ENCODE measurements around the gene FMOD. TPM values are rescaled to one million over a fixed set of nuclear protein-coding genes. Genes with fewer than 3 reads are reported as not detected.

The FMOD gene
- total and polyA plus RNA-seq, 8 donors = 14.7 to 422 (median 37.9) TPM

GRCh38 chr1:203390298-203390697, 39.4 kb upstream of the FMOD start:
- intact Hi-C loops (cut with DNase I; ENCODE audit: low total_unique reads) = no loop called here
- DNase-seq = no peak
- no peak overlapping the region for H3K27ac ChIP-seq
- H3K27me3 ChIP-seq = no peaks in the 10 kb centered on the region
- no peaks in the 10 kb centered on the region for H3K36me3 ChIP-seq
- 72 to 78% (median 76%) methylated on average over 2 of the region's 2 CpGs for WGBS, 5 donors
- H3K4me1 ChIP-seq = no peaks in the 10 kb centered on the region
- H3K4me3 ChIP-seq = no peak overlapping the region
- no peak for TF ChIP-seq CTCF (IDR thresholded peaks at IDR 0.05)
- H3K9me3 ChIP-seq = no peaks in the 10 kb centered on the region

DNA sequence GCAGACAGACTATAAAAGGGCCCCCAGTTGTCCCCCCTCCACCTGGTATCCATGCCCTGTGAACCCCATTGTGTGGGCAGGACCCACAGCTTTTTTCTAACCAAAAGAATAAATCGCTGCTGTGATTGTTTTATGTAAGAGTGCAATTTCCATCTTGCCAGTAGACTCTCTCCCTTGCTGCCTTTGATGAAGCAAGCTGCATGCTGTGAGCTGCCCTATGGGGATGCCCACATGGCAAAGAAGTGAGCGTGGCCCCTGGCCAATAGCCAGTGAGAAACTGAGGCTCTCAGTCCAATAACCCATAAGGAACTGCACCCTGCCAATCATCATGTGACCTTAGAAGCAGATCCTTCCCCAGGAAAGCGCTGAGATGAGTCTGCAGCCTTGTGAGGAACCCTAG, 37.8 kb upstream of the FMOD start:
- DNase-seq = no peak
- Histone ChIP-seq H3K9me3 (no peaks in the 10 kb centered on the region), H3K4me3 (no peak overlapping the region), H3K4me1 (no peaks in the 10 kb centered on the region), H3K27ac (no peak overlapping the region), H3K27me3 (no peaks in the 10 kb centered on the region), H3K36me3 (no peaks in the 10 kb centered on the region)
- no peak for TF ChIP-seq POLR2A (IDR thresholded peaks at IDR 0.05)
- TF ChIP-seq POLR2AphosphoS5 (IDR thresholded peaks at IDR 0.05) = no peak
- TF ChIP-seq CTCF (IDR thresholded peaks at IDR 0.05) = no peak
- no peak for TF ChIP-seq EP300 (IDR thresholded peaks at IDR 0.05)
- intact Hi-C loops (cut with DNase I; ENCODE audit: low total_unique reads) = no loop called here
- 80 to 88% (median 83%) methylated on average over 3 of the region's 3 CpGs for WGBS, 5 donors

GRCh38 chr1:203382026-203382425, 31.1 kb upstream of the FMOD start:
- DNase-seq = peak in 1 of 2 donors; percentile 70
- H3K27me3 ChIP-seq = no peaks in the 10 kb centered on the region
- H3K9me3 ChIP-seq = no peaks in the 10 kb centered on the region
- WGBS, 5 donors = 39 to 90% (median 80%) methylated on average over 1 of the region's 1 CpG
- H3K27ac ChIP-seq = no peak overlapping the region
- TF ChIP-seq POLR2A (IDR thresholded peaks at IDR 0.05) = no peak
- no peak for TF ChIP-seq POLR2AphosphoS5 (IDR thresholded peaks at IDR 0.05)
- no peak for TF ChIP-seq EP300 (IDR thresholded peaks at IDR 0.05)
- no peak for TF ChIP-seq CTCF (IDR thresholded peaks at IDR 0.05)
- H3K36me3 ChIP-seq = no peaks in the 10 kb centered on the region
- intact Hi-C loops (cut with DNase I; ENCODE audit: low total_unique reads) = no loop called here
- no peak overlapping the region for H3K4me3 ChIP-seq
- peaks cover 0 to 34% (median 21%) of the 10 kb centered on the region in 4 donors for H3K4me1 ChIP-seq

DNA sequence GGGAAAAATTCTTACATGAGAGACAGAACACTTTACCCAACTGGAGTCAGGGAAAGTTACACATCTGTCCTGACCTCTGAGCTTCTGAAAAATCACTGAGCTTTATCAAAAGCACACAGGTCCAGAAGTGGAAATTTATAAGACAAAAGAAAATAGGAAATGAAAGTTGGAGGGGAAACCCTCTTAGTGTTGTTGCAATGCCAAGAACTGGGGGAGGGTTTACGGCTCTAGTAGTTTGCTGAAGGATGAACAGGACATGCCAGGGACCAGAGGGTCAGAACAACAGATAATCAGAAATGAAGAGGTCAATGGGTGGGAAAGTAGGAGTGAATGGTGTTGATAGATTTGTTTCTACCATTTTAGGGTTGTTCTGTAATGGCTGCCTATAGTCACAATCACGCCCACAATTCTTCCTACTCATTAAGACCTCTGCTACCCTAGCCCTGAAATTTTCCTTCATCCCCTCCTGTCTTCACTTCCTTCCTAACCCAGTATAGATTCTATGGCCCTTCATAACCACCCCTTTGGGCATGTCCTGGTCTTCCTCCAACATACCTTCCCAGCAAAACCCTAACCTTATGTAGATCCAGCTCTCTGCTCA, 30.3 kb upstream of the FMOD start:
- Histone ChIP-seq H3K27me3 (no peaks in the 10 kb centered on the region), H3K36me3 (no peaks in the 10 kb centered on the region), H3K4me3 (no peak overlapping the region), H3K4me1 (peaks cover 0 to 34% (median 21%) of the 10 kb centered on the region in 4 donors), H3K27ac (no peak overlapping the region), H3K9me3 (no peaks in the 10 kb centered on the region)
- peak in 1 of 2 donors; percentile 61 for DNase-seq
- TF ChIP-seq POLR2AphosphoS5 (IDR thresholded peaks at IDR 0.05) = no peak
- intact Hi-C loops (cut with DNase I; ENCODE audit: low total_unique reads) = no loop called here
- WGBS, 5 donors = 59 to 75% (median 74%) methylated on average over 2 of the region's 2 CpGs

- Histone ChIP-seq H3K9me3 (no peaks in the 10 kb centered on the region), H3K27me3 (no peaks in the 10 kb centered on the region), H3K27ac (peak overlapping the region in 1 of 5 donors; percentile 69), H3K36me3 (no peaks in the 10 kb centered on the region), H3K4me3 (no peak overlapping the region), H3K4me1 (peaks cover 0 to 34% (median 21%) of the 10 kb centered on the region in 4 donors)
- 63 to 78% (median 74%) methylated on average over 4 of the region's 4 CpGs for WGBS, 5 donors
- no peak for DNase-seq
- no peak for TF ChIP-seq CTCF (IDR thresholded peaks at IDR 0.05)
- no peak for TF ChIP-seq POLR2AphosphoS5 (IDR thresholded peaks at IDR 0.05)
- no peak for TF ChIP-seq EP300 (IDR thresholded peaks at IDR 0.05)
- intact Hi-C loops (cut with DNase I; ENCODE audit: low total_unique reads) = no loop called here
Observed at GRCh38 chr1:203380420-203381150, 29.7 kb upstream of the FMOD start.
